ENCODE data around the gene GRIK1. TPM values are rescaled to one million over a fixed set of nuclear protein-coding genes. Genes with fewer than 3 reads are reported as not detected.

Gene GRIK1
- total RNA-seq, 3 donors from 2014 or later: 0.38 to 0.41 TPM; not detected in 1

DNA sequence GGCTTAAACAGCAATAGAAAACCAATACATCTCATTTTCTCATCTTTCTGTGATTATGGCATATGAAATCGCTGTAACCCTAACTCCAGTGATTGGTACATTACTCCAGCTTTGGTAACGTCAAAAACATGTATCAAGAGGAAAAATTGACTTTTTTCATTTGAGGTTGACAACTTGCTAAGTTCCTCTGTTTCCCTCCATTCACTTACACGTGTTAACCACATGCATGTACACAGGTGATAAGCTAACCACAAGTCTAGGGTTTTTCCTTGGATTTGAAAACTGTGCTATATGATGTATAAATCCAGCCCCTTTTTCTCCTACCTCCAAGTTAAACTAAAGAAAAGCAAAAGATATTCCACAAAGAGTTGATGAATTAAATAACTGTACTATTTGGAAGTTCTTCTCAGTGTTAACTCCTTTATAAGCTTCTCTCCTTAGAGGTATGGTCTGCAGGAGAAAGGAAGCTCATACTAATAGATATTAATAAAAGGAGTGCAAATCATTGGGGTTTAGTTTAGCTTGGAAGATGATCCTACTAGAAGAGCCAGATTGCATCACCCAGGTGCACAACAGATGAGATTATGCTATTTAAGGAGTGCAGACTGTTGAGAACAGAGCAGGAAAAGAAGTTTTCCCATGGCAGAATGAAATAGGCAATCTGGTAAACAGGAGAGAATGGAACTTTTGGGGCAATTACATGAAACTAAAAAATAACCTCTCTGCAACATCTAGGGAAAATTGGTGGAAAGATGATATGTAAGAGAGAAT is 277.9 kb downstream of the GRIK1 start:
- intact Hi-C loops (cut with DNase I, micrococcal nuclease): no loop called here
- Histone ChIP-seq H3K4me1 (ENCODE audit: low read depth) (no peaks in the 10 kb centered on the region), H3K4me3 (no peak overlapping the region), H3K36me3 (ENCODE audit: low read depth) (no peaks in the 10 kb centered on the region), H3K9me3 (no peaks in the 10 kb centered on the region)
- DNase-seq (no peak), ATAC-seq (no peak)
- TF ChIP-seq, protein P1, sequence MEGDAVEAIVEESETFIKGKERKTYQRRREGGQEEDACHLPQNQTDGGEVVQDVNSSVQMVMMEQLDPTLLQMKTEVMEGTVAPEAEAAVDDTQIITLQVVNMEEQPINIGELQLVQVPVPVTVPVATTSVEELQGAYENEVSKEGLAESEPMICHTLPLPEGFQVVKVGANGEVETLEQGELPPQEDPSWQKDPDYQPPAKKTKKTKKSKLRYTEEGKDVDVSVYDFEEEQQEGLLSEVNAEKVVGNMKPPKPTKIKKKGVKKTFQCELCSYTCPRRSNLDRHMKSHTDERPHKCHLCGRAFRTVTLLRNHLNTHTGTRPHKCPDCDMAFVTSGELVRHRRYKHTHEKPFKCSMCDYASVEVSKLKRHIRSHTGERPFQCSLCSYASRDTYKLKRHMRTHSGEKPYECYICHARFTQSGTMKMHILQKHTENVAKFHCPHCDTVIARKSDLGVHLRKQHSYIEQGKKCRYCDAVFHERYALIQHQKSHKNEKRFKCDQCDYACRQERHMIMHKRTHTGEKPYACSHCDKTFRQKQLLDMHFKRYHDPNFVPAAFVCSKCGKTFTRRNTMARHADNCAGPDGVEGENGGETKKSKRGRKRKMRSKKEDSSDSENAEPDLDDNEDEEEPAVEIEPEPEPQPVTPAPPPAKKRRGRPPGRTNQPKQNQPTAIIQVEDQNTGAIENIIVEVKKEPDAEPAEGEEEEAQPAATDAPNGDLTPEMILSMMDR (IDR thresholded peaks at IDR 0.05): no peak

DNA sequence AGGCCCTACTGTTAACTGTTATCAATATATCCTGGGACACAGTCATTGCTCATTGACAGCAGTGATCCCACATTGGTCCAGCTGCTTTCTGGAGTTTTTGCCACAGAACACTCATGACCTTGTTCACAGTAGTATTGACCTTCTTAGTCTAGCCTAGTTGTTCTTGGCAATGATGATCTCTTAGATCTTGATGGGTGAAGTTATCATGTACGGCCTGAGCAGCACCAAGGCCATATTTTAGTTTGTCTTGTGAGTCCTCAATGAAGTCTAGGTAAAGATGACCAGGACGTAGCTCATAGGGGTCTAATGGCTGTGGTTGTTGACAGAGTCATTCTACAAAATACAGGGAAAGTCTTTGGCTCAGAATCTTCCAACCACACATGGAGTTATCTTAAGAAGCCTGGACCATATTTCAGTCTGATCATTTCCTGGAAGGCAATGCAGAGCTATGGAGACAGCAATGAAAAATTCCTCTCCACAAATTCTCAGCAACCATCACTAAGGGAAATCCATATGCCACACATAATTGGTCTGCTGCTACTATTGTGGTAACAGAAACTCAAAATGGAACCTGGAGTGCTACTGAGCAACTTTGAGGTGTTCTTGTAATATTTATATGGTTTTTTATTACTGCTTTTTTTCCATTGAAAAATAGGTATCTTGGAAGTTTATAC is 279.6 kb downstream of the GRIK1 start:
- no peaks in the 10 kb centered on the region for H3K4me1 ChIP-seq (ENCODE audit: low read depth)
- no peaks in the 10 kb centered on the region for H3K36me3 ChIP-seq (ENCODE audit: low read depth)
- no peaks in the 10 kb centered on the region for H3K9me3 ChIP-seq
- ATAC-seq: no peak
- no peak for DNase-seq
- H3K4me3 ChIP-seq: no peak overlapping the region
- TF ChIP-seq, protein P1 (IDR thresholded peaks at IDR 0.05): no peak
- intact Hi-C loops (cut with DNase I, micrococcal nuclease): no loop called here

DNA sequence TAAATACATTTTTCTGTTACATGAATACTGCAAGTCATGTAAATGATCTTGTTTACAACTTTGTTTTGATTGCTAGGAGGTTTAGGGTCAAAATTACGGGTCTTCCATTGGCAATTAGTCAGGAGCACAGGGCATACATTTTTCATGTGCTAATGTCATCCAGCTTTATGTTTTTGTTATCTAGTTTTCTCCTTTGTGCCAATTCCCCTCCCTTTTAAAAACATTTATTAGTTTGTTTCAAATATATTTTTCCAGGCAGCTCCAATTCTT is 280.9 kb downstream of the GRIK1 start:
- ATAC-seq (no peak), DNase-seq (no peak)
- H3K4me3 ChIP-seq: no peak overlapping the region
- H3K36me3 ChIP-seq (ENCODE audit: low read depth): no peaks in the 10 kb centered on the region
- H3K9me3 ChIP-seq: no peaks in the 10 kb centered on the region
- intact Hi-C loops (cut with DNase I, micrococcal nuclease): no loop called here
- TF ChIP-seq, protein P1 (IDR thresholded peaks at IDR 0.05): no peak
- H3K4me1 ChIP-seq (ENCODE audit: low read depth): no peaks in the 10 kb centered on the region

DNA sequence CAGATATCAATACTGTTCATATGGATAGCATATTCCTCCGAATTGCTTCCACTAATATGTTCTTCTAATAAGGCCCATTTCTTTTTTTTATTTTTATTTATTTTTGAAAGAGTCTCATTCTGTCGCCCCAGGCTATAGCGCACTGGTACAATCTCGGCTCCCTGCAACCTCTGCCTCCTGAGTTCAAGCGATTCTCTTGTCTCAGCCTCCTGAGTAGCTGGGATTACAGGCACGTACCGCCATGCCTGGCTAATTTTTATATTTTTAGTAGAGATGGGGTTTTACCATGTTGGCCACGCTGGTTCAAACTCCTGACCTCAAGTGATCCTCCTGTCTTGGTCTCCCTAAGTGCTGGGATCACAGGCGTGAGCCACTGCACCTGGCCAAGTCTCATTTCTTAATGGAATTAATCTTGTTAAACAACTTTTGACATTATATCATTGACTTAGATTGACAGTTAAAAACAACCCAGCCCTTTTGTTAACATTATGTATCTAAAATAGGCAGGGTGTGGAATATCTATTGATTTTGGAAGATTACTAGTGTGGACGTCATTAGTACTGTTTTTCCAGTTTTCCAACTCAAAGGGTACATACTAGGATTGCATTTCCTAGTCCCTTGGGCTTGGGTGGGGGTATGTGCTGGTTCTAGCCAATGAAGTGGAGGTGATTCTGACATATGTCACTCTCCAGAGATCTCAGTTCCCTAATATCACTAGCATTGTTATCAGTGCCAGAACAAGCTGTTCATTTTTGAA is 281.4 kb downstream of the GRIK1 start:
- Histone ChIP-seq H3K36me3 (ENCODE audit: low read depth) (no peaks in the 10 kb centered on the region), H3K4me3 (no peak overlapping the region), H3K9me3 (no peaks in the 10 kb centered on the region), H3K4me1 (ENCODE audit: low read depth) (no peaks in the 10 kb centered on the region)
- intact Hi-C loops (cut with DNase I, micrococcal nuclease): no loop called here
- DNase-seq (no peak), ATAC-seq (no peak)
- TF ChIP-seq, protein P1 (IDR thresholded peaks at IDR 0.05): no peak

DNA sequence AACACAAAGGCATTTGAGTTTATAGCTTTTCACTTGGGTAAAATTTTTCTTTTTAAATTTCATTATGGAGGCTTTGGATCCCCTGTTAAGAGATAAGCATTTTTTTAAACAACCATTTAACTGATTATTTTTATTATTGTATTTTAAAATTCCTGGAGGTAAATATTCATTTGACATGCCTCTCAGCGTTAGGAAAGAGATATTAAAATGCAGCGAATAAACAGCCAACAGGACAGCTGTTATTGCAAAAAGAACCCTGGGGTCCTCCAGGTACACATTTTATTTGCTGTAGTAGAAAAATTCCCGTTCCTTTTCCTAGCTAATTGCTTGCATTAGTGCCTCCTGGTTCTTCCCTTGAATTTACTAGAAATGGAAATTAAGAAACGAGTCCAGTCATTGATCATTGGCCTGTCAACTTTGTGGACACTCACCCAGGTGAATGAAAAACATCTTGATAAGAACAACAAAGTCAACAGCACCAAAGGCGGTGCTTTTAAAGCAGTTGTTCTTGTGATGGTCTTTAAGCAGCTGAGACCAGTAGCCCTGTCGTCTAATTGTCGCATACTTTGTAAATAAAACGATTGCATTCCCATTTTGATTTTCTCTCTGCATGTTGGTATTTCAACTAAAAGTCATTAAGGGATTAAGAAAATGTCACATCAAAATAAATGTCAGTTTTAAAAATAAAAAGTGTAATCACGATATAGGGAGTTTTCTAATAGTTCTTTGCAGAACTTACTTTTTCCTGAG is 282.4 kb downstream of the GRIK1 start:
- intact Hi-C loops (cut with DNase I, micrococcal nuclease): no loop called here
- no peaks in the 10 kb centered on the region for H3K4me1 ChIP-seq (ENCODE audit: low read depth)
- H3K4me3 ChIP-seq: no peak overlapping the region
- DNase-seq (no peak), ATAC-seq (no peak)
- no peaks in the 10 kb centered on the region for H3K9me3 ChIP-seq
- H3K36me3 ChIP-seq (ENCODE audit: low read depth): no peaks in the 10 kb centered on the region
- TF ChIP-seq, protein P1 (IDR thresholded peaks at IDR 0.05): no peak

Data from mucosa of descending colon (tissue), 3 donors.